Measurements from ENCODE around the gene LRRC4. TPM values are rescaled to one million over a fixed set of nuclear protein-coding genes. Genes with fewer than 3 reads are reported as not detected.

Gene LRRC4
- total and polyA plus RNA-seq, 7 donors = 0.60 to 1.8 (median 1.4) TPM

- Histone ChIP-seq H3K27ac (no peak overlapping the region), H3K27me3 (no peaks in the 10 kb centered on the region), H3K36me3 (peaks cover 0 to 19% (median 0%) of the 10 kb centered on the region in 4 donors), H3K9me3 (no peaks in the 10 kb centered on the region), H3K4me3 (no peak overlapping the region), H3K4me1 (no peaks in the 10 kb centered on the region)
- WGBS, 2 donors = 92 to 95% methylated on average over 8 of the region's 8 CpGs
- DNase-seq = no peak
- TF ChIP-seq POLR2AphosphoS5 (IDR thresholded peaks at IDR 0.05) (no peak), POLR2A (IDR thresholded peaks at IDR 0.05) (no peak), CTCF (IDR thresholded peaks at IDR 0.05) (no peak), EP300 (IDR thresholded peaks at IDR 0.05) (no peak)
- intact Hi-C loops (cut with DNase I) = no loop called here
Measured at GRCh38 chr7:128076196-128076795, 45.1 kb upstream of the LRRC4 start.

DNA sequence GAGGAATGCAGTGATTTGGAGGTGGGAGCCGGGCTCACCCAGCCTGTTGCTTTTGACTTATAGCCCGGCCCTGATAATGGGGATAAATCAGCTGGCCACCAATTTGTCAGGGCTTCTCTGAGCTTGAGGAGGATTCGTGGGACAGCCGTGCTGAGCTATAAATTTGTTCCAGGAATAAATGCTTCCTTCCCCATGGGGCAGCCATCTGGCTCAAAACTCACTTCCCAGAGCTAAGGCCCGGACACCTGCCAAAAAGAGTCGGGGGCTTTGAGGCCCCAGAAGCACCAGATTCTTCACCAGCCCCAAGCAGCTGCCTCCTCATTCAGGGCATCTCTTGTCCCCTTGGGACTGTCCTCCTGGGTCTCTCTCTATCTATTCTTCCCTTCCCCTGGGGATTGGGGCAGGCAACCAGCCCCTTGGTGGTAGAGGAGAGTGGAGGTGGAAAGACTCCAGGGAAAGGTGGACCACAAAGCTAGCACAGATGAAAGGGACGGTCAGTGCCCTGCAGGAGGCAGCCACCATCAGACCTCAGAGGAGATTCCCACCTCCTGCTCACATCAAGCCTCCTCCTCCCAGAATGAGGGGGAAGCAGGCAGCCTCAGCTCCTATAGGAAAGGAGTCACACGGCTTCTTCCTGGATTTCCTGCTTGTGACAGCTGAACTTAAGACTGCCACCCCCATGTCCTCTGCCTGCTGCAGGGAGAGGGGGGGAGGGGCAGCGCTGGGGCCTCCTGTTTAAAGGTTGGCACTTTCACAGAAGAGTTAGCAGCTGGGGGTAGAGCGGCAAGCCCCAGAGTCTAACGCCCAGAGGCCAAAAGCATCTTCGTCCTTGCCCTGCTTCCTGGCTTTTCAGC, 44.2 kb upstream of the LRRC4 start:
- peaks cover 0 to 15% (median 0%) of the 10 kb centered on the region in 4 donors for H3K36me3 ChIP-seq
- 86 to 87% methylated on average over 12 of the region's 12 CpGs for WGBS, 2 donors
- TF ChIP-seq EP300 (IDR thresholded peaks at IDR 0.05) (no peak), POLR2A (IDR thresholded peaks at IDR 0.05) (no peak), POLR2AphosphoS5 (IDR thresholded peaks at IDR 0.05) (no peak), CTCF (IDR thresholded peaks at IDR 0.05) (no peak)
- H3K27me3 ChIP-seq = no peaks in the 10 kb centered on the region
- DNase-seq = no peak
- H3K9me3 ChIP-seq = no peaks in the 10 kb centered on the region
- H3K4me3 ChIP-seq = no peak overlapping the region
- no peaks in the 10 kb centered on the region for H3K4me1 ChIP-seq
- H3K27ac ChIP-seq = no peak overlapping the region
- intact Hi-C loops (cut with DNase I) = no loop called here

GRCh38 chr7:128074736-128075135, 43.5 kb upstream of the LRRC4 start:
- Histone ChIP-seq H3K4me1 (no peaks in the 10 kb centered on the region), H3K27me3 (no peaks in the 10 kb centered on the region), H3K36me3 (peaks cover 0 to 15% (median 0%) of the 10 kb centered on the region in 4 donors), H3K4me3 (no peak overlapping the region), H3K9me3 (no peaks in the 10 kb centered on the region), H3K27ac (no peak overlapping the region)
- intact Hi-C loops (cut with DNase I) = no loop called here
- no peak for DNase-seq
- no peak for TF ChIP-seq CTCF (IDR thresholded peaks at IDR 0.05)
- no peak for TF ChIP-seq POLR2A (IDR thresholded peaks at IDR 0.05)
- no peak for TF ChIP-seq POLR2AphosphoS5 (IDR thresholded peaks at IDR 0.05)
- no peak for TF ChIP-seq EP300 (IDR thresholded peaks at IDR 0.05)
- 89 to 90% methylated on average over 6 of the region's 6 CpGs for WGBS, 2 donors

- TF ChIP-seq EP300 (IDR thresholded peaks at IDR 0.05) (no peak), CTCF (IDR thresholded peaks at IDR 0.05) (no peak), POLR2AphosphoS5 (IDR thresholded peaks at IDR 0.05) (no peak), POLR2A (IDR thresholded peaks at IDR 0.05) (no peak)
- 94% methylated on average over 19 of the region's 19 CpGs for WGBS, 2 donors
- intact Hi-C loops (cut with DNase I) = no loop called here
Measured at GRCh38 chr7:128074336-128074735, 43.1 kb upstream of the LRRC4 start.

More at GRCh38 chr7:128074336-128074735, 43.1 kb upstream of the LRRC4 start:
- Histone ChIP-seq H3K4me3 (no peak overlapping the region), H3K36me3 (peaks cover 0 to 15% (median 0%) of the 10 kb centered on the region in 4 donors), H3K9me3 (no peaks in the 10 kb centered on the region), H3K4me1 (no peaks in the 10 kb centered on the region), H3K27me3 (no peaks in the 10 kb centered on the region), H3K27ac (no peak overlapping the region)
- DNase-seq = no peak

Data from sigmoid colon (tissue), 7 donors.